ENCODE measurements around the gene TEP1.

DNA sequence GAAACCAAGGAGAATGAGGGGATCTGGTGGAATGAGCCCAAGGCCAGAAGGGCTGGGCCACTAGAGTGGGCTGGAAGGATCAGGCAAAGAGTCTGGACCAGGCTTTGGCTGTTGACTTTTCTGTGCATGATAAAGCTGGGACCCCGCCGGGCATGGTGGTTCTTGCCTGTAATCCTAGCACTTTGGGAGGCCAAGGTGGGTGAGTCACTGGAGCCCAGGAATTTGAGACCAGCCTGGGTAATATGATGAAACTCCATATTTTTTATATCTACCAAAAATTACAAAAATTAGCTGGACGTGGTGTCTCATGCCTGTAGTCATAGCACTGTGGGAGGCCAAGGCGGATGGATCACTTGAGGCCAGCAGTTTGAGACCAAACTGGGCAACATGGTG is 23.1 kb upstream of the TEP1 start:
- TF ChIP-seq, protein P1, sequence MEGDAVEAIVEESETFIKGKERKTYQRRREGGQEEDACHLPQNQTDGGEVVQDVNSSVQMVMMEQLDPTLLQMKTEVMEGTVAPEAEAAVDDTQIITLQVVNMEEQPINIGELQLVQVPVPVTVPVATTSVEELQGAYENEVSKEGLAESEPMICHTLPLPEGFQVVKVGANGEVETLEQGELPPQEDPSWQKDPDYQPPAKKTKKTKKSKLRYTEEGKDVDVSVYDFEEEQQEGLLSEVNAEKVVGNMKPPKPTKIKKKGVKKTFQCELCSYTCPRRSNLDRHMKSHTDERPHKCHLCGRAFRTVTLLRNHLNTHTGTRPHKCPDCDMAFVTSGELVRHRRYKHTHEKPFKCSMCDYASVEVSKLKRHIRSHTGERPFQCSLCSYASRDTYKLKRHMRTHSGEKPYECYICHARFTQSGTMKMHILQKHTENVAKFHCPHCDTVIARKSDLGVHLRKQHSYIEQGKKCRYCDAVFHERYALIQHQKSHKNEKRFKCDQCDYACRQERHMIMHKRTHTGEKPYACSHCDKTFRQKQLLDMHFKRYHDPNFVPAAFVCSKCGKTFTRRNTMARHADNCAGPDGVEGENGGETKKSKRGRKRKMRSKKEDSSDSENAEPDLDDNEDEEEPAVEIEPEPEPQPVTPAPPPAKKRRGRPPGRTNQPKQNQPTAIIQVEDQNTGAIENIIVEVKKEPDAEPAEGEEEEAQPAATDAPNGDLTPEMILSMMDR (conservative IDR thresholded peaks at IDR 0.05 in 1 of 2, IDR thresholded peaks at IDR 0.05 in 1 of 2; ENCODE audit: low read depth in 1 of 2, low read length in 2 of 2), result no peak
- no peak for TF ChIP-seq EZH2 (IDR thresholded peaks at IDR 0.05; ENCODE audit: low read length, missing control alignments)
